HG03139 (cell line): ENCODE results near the gene GPR89B.
"Not testable (repeated sequence)": the region's sequence is repeated elsewhere in the genome, so short reads cannot be mapped to it uniquely, and the experiment has no call there.

Experiments used
- ATAC-seq: cut with Tn5 transposase; IDR thresholded peaks from one replicate; pipeline ENCODE4 v1.9.1; 2021; ENCODE audit not compliant: unreplicated experiment

Gene GPR89B

GRCh38 chr1:147928236-147929132 is at the start of gene GPR89B:
GPR89B (plus strand) TSS chr1:147928420; CDS start chr1:147928537, 117 bp downstream.
- peak; percentile 93 for ATAC-seq

- no peak for ATAC-seq
Measured at GRCh38 chr1:147879911-147880310, 48.3 kb upstream of the GPR89B start.

- ATAC-seq, result no peak
Measured at GRCh38 chr1:147882535-147882934, 45.7 kb upstream of the GPR89B start.

GRCh38 chr1:147890177-147890790 is 37.9 kb upstream of the GPR89B start:
- ATAC-seq, result peak; percentile 61

- ATAC-seq, result no peak
Measured at GRCh38 chr1:147891088-147891487, 37.1 kb upstream of the GPR89B start.

- ATAC-seq, result no peak
Measured at GRCh38 chr1:147892216-147892615, 36.0 kb upstream of the GPR89B start.

GRCh38 chr1:147892731-147893214 is 35.4 kb upstream of the GPR89B start:
- ATAC-seq, result no peak

- no peak for ATAC-seq
Measured at GRCh38 chr1:147895123-147895522, 33.1 kb upstream of the GPR89B start.

- ATAC-seq, result no peak
Measured at GRCh38 chr1:147897029-147897752, 31.0 kb upstream of the GPR89B start.

GRCh38 chr1:147897789-147898188 is 30.4 kb upstream of the GPR89B start:
- no peak for ATAC-seq

- ATAC-seq, result no peak
Measured at GRCh38 chr1:147902253-147902845, 25.9 kb upstream of the GPR89B start, which contains the start of gene GJA8. GJA8 (plus strand) TSS chr1:147902795; CDS start chr1:147907956, 5,161 bp downstream.

- ATAC-seq, result no peak
Measured at GRCh38 chr1:147904726-147905125, 23.5 kb upstream of the GPR89B start.

- ATAC-seq, result no peak
Measured at GRCh38 chr1:147907786-147908509, 20.3 kb upstream of the GPR89B start.

- ATAC-seq, result no peak
Measured at GRCh38 chr1:147912553-147912952, 15.7 kb upstream of the GPR89B start.

- no peak for ATAC-seq
Measured at GRCh38 chr1:147913362-147913942, 14.8 kb upstream of the GPR89B start.

- ATAC-seq, result no peak
Measured at GRCh38 chr1:147919896-147920295, 8.3 kb upstream of the GPR89B start.

GRCh38 chr1:147924813-147925212 is 3.4 kb upstream of the GPR89B start:
- ATAC-seq, result no peak

GRCh38 chr1:147927215-147927614 is 1.0 kb upstream of the GPR89B start:
- ATAC-seq, result not testable (repeated sequence)

GRCh38 chr1:147927689-147928088 is 531 bp upstream of the GPR89B start:
- not testable (repeated sequence) for ATAC-seq

GRCh38 chr1:147931137-147931536 is 2.9 kb downstream of the GPR89B start:
- ATAC-seq, result not testable (repeated sequence)
